HepG2 (cell line): ENCODE measurements around the gene YWHAB. TPM values are rescaled to one million over a fixed set of nuclear protein-coding genes. Genes with fewer than 3 reads are reported as not detected.

ENCODE experiments used
- ATAC-seq: fragments of 200-7000 bp; cut with Tn5 transposase; 3 replicates; pipeline ENCODE4 v1.9.1; 2020; ENCODE audit warnings: mild to moderate bottlenecking, moderate library complexity
- BruUV-seq: library from RNA; stranded (reverse); fragments of 400-500 nt; replicated peaks from 2 replicates; lab custom pipeline; 2021; lab: Mats Ljungman, UMichigan
- CTCF ChIA-PET: fragments of 300-600 bp; formaldehyde crosslinking; extraction: SDS; loops from one replicate; lab custom pipeline; 2021; ENCODE audit warnings: low total read pairs, inconsistent platforms, low intra/inter-chr PET ratio; lab: Yijun Ruan, JAX
- POLR2A ChIA-PET: fragments of 350-600 bp; sonication (Branson Sonifier 250); formaldehyde crosslinking; loops from one replicate; lab custom pipeline; 2020; ENCODE audit warnings: antibody characterized with exemption, inconsistent platforms; lab: Yijun Ruan, JAX
- DNase-seq: peaks from one replicate; pipeline ENCODE4 v3.0.0-alpha.2; 2015; ENCODE audit warnings: low spot score
- FAIRE-seq: peaks from 3 replicates; lab custom pipeline; 2011; peaks lifted over from hg19 to GRCh38; lab: Jason Lieb, UNC
- H2AFZ ChIP-seq: one replicate; pipeline ENCODE4 v1.6.1; 2011; ENCODE audit warnings: low read length, inconsistent platforms
- H3K27ac ChIP-seq: fragments of 300-600 bp; 3 replicates; pipeline ENCODE4 v1.8.0; 2011; ENCODE audit warnings: mixed run types, mild to moderate bottlenecking, mixed read lengths, low read length, inconsistent platforms; ENCODE audit not compliant: insufficient read depth; ENCODE audit errors: extremely low read length
- H3K27me3 ChIP-seq, 2 experiments: fragments of 200-600 bp in 1 of 2; 2 replicates in 1 of 2; 3 replicates in 1 of 2; pipeline versions ENCODE4 v1.6.0 to v1.8.0; 2011; ENCODE audit warnings: low read length in 2 of 2, mild to moderate bottlenecking in 2 of 2, moderate library complexity in 2 of 2, inconsistent platforms in 1 of 2; ENCODE audit not compliant: insufficient read depth in 2 of 2, control insufficient read depth in 1 of 2
- H3K36me3 ChIP-seq, 2 experiments: fragments of 200-600 bp in 1 of 2; replicated peaks in 1 of 2; 2 replicates in 1 of 2; 3 replicates in 1 of 2; pipeline versions ENCODE4 v1.5.1 to v1.8.0; 2011; ENCODE audit warnings: low read length in 2 of 2, inconsistent platforms in 1 of 2; ENCODE audit not compliant: insufficient read depth in 2 of 2, control insufficient read depth in 1 of 2
- H3K4me1 ChIP-seq: 2 replicates; pipeline ENCODE4 v1.5.1; 2012; ENCODE audit warnings: low read length, inconsistent platforms; ENCODE audit not compliant: insufficient read depth
- H3K4me2 ChIP-seq: 2 replicates; pipeline ENCODE4 v1.6.0; 2011; ENCODE audit warnings: low read depth, low read length, inconsistent platforms
- H3K4me3 ChIP-seq, 3 experiments: fragments of 200-600 bp in 1 of 3; sonication (generic), shearing (Covaris generic) in 1 of 3; replicated peaks in 1 of 3; 2 replicates each; pipeline ENCODE4 v1.5.1; 2011 to 2016; ENCODE audit warnings: low read length in 3 of 3, inconsistent platforms in 2 of 3, low read depth in 2 of 3, mild to moderate bottlenecking in 2 of 3, control low read depth in 1 of 3, mixed read lengths in 1 of 3; ENCODE audit not compliant: insufficient read depth in 1 of 3
- H3K79me2 ChIP-seq: one replicate; pipeline ENCODE4 v1.6.1; 2011; ENCODE audit warnings: low read length, inconsistent platforms; ENCODE audit not compliant: insufficient read depth
- H3K9ac ChIP-seq: 2 replicates; pipeline ENCODE4 v1.6.0; 2011; ENCODE audit warnings: mild to moderate bottlenecking, low read depth, low read length, inconsistent platforms; ENCODE audit not compliant: insufficient read depth
- H3K9me3 ChIP-seq: 2 replicates; pipeline ENCODE4 v1.5.1; 2012; ENCODE audit warnings: mild to moderate bottlenecking, low read length
- H4K20me1 ChIP-seq: 2 replicates; pipeline ENCODE4 v1.6.0; 2011; ENCODE audit warnings: inconsistent platforms, mild to moderate bottlenecking, low read length, moderate library complexity; ENCODE audit not compliant: insufficient read depth
- BRCA1 ChIP-seq: sonication (generic); formaldehyde crosslinking; IDR thresholded peaks from 2 replicates; pipeline ENCODE4 v1.4.0; 2020; ENCODE audit warnings: missing genetic modification reagents
- EEA1 ChIP-seq: sonication (generic); formaldehyde crosslinking; IDR thresholded peaks from 2 replicates; pipeline ENCODE4 v1.5.1; 2020; ENCODE audit warnings: mild to moderate bottlenecking, missing genetic modification reagents, borderline replicate concordance
- HHEX ChIP-seq: IDR thresholded peaks from 2 replicates; pipeline ENCODE4 v1.6.1; 2016; ENCODE audit warnings: control low read depth
- JUND ChIP-seq: sonication (generic); formaldehyde crosslinking; IDR thresholded peaks from 2 replicates; pipeline ENCODE4 v1.8.0; 2022; ENCODE audit warnings: mild to moderate bottlenecking, missing genetic modification reagents
- PHF21A ChIP-seq: sonication (generic); formaldehyde crosslinking; IDR thresholded peaks from 2 replicates; pipeline ENCODE4 v1.5.0; 2020; ENCODE audit warnings: mild to moderate bottlenecking, missing genetic modification reagents
- RELA ChIP-seq: sonication (generic); formaldehyde crosslinking; IDR thresholded peaks from 2 replicates; pipeline ENCODE4 v1.4.0; 2020; ENCODE audit warnings: missing genetic modification reagents
- SALL1 ChIP-seq: sonication (generic); formaldehyde crosslinking; IDR thresholded peaks from 2 replicates; pipeline ENCODE4 v1.8.0; 2022; ENCODE audit warnings: mild to moderate bottlenecking, missing genetic modification reagents
- SETDB1 ChIP-seq: sonication (generic); formaldehyde crosslinking; IDR thresholded peaks from 2 replicates; pipeline ENCODE4 v1.5.1; 2020; ENCODE audit warnings: missing genetic modification reagents, mild to moderate bottlenecking, borderline replicate concordance
- SMAD3 ChIP-seq: sonication (generic); formaldehyde crosslinking; IDR thresholded peaks from 2 replicates; pipeline ENCODE4 v1.4.0; 2020; ENCODE audit warnings: missing genetic modification reagents
- ZBTB38 ChIP-seq: sonication (generic); formaldehyde crosslinking; IDR thresholded peaks from 2 replicates; pipeline ENCODE4 v1.5.1; 2020; ENCODE audit warnings: mild to moderate bottlenecking, missing genetic modification reagents
- ZNF33A ChIP-seq: sonication (generic); formaldehyde crosslinking; IDR thresholded peaks from 2 replicates; pipeline ENCODE4 v1.5.1; 2020; ENCODE audit warnings: missing genetic modification reagents, mild to moderate bottlenecking, moderate library complexity, borderline replicate concordance
- ZNF543 ChIP-seq: sonication (generic); formaldehyde crosslinking; IDR thresholded peaks from 2 replicates; pipeline ENCODE4 v1.4.0; 2020; ENCODE audit warnings: mild to moderate bottlenecking, missing genetic modification reagents
- WGBS: methylation state at CpG from one replicate; pipeline ENCODE4 v1.1.6; 2017; ENCODE audit warnings: low lambda C conversion rate; 5-methylcytosine and 5-hydroxymethylcytosine counted together
- in situ Hi-C: cut with HindIII; loops from 2 replicates; pipeline ENCODE4 v1.10.0; 2017; ENCODE audit warnings: low pct_unique_long_range_greater_than_20kb; ENCODE audit not compliant: extremely low pct_ligation_motif_present
- intact Hi-C: fragments of 100-400 bp; cut with micrococcal nuclease; formaldehyde crosslinking; loops from one replicate; pipeline ENCODE4 v1.10.0; 2022; ENCODE audit not compliant: unreplicated experiment
- polyA plus RNA-seq, 8 experiments: library from polyadenylated mRNA; depleted of rRNA in 3 of 8; stranded (reverse) in 7 of 8; unstranded in 1 of 8; fragments of >200 nt; fragmentation: Illumina TruSeq in 4 of 8; extraction: Trizol in 4 of 8; gene quantifications; 2 replicates each; pipeline versions ENCODE4 v1.2.1 to v1.2.3, GENCODE V29; 2011 to 2016; ENCODE audit warnings: low read depth in 4 of 8, missing spikeins in 1 of 8, mixed read lengths in 1 of 8; ENCODE audit not compliant: insufficient read depth in 1 of 8
- total RNA-seq, 5 experiments: library from RNA; depleted of rRNA; stranded (reverse); fragments of >200 nt; fragmentation: Illumina TruSeq; extraction: Trizol; gene quantifications; 2 replicates each; pipeline ENCODE4 v1.2.3, GENCODE V29; 2016; ENCODE audit warnings: low read depth in 1 of 5
- TF ChIP-seq, protein P1 (sequence below): sonication (generic); formaldehyde crosslinking; conservative IDR thresholded peaks from 2 replicates; pipeline ENCODE4 v1.4.0; 2020; ENCODE audit warnings: missing genetic modification reagents
- TF ChIP-seq, protein P2 (sequence below): IDR thresholded peaks from 2 replicates; pipeline ENCODE4 v1.6.1; 2012; ENCODE audit warnings: inconsistent platforms
- TF ChIP-seq, protein P3 (sequence below): sonication (generic); formaldehyde crosslinking; IDR thresholded peaks from 2 replicates; pipeline ENCODE4 v1.5.0; 2020; ENCODE audit warnings: missing genetic modification reagents

Gene YWHAB
- total and polyA plus RNA-seq, 2 of the 13 experiments (the other 11 are each of a cell fraction or from before 2014, with no cell fraction given) = 77.2 to 121 TPM

DNA sequence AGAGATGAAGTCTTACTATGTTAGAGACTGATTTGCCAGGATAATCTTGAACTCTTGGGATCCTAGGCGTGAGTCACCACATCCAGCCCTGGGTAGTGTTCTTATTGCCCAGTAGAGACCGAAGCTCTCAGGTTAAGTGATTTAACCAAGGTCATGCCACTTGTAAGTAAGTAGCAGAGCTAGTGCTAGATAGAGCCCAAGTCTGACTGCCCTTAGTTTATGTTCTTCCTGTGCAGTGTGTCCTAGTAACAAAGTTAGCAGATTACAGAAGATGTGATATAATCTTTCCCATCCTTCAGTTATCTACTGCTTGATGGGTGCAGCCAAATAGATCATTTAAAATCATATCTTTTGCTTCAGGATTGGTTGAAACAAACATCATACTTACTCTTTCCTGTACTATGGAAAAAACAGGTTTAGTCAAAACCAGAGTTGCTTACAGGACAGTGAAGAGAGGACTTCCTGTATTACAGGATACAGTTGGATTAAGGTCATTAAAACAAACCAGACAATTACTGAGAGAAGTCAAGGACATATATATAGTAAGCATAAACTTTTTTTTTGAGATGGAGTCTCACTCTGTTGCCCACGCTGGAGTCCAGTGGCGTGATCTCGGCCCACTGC is 14.8 kb downstream of the YWHAB start:
- CTCF ChIA-PET = no interaction called here
- DNase-seq (no peak), ATAC-seq (no peak), FAIRE-seq (no peak)
- BruUV-seq = no TSS peak
- H3K27me3 ChIP-seq = no peaks in the 10 kb centered on the region
- H4K20me1 ChIP-seq = peaks cover 30% of the 10 kb centered on the region
- no peak overlapping the region for H2AFZ ChIP-seq
- H3K4me3 ChIP-seq = no peak overlapping the region
- TF ChIP-seq BRCA1 (CRISPR knock-in tag) (no peak), ZNF33A (CRISPR knock-in tag) (no peak), ZBTB38 (no peak), JUND (CRISPR knock-in tag) (no peak), PHF21A (CRISPR knock-in tag) (no peak), SMAD3 (CRISPR knock-in tag) (no peak), ZNF543 (no peak), SETDB1 (CRISPR knock-in tag) (no peak), SALL1 (CRISPR knock-in tag) (no peak), EEA1 (CRISPR knock-in tag) (no peak), RELA (no peak), HHEX (CRISPR knock-in tag) (no peak)
- TF ChIP-seq, protein P1, sequence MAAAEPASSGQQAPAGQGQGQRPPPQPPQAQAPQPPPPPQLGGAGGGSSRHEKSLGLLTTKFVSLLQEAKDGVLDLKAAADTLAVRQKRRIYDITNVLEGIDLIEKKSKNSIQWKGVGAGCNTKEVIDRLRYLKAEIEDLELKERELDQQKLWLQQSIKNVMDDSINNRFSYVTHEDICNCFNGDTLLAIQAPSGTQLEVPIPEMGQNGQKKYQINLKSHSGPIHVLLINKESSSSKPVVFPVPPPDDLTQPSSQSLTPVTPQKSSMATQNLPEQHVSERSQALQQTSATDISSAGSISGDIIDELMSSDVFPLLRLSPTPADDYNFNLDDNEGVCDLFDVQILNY (CRISPR knock-in tag) = no peak
- TF ChIP-seq, protein P2, sequence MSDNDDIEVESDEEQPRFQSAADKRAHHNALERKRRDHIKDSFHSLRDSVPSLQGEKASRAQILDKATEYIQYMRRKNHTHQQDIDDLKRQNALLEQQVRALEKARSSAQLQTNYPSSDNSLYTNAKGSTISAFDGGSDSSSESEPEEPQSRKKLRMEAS = no peak
- TF ChIP-seq, protein P3, sequence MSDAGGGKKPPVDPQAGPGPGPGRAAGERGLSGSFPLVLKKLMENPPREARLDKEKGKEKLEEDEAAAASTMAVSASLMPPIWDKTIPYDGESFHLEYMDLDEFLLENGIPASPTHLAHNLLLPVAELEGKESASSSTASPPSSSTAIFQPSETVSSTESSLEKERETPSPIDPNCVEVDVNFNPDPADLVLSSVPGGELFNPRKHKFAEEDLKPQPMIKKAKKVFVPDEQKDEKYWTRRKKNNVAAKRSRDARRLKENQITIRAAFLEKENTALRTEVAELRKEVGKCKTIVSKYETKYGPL (CRISPR knock-in tag) = no peak
- peaks cover 66% of the 10 kb centered on the region for H3K79me2 ChIP-seq
- H3K9me3 ChIP-seq = no peaks in the 10 kb centered on the region
- in situ Hi-C loops (no loop called here), intact Hi-C loops (no loop called here)
- peaks cover 39% of the 10 kb centered on the region for H3K4me1 ChIP-seq
- H3K9ac ChIP-seq = no peak overlapping the region
- no peak overlapping the region for H3K4me2 ChIP-seq
- POLR2A ChIA-PET = no interaction called here
- 90% methylated on average over 5 of the region's 5 CpGs for WGBS
- H3K27ac ChIP-seq = no peak overlapping the region
- H3K36me3 ChIP-seq = peaks cover 22 to 59% of the 10 kb centered on the region in 2 experiments
